ENCODE measurements around the gene DSN1.

DSN1 gene

GRCh38 chr20:36795691-36796090, 22.1 kb upstream of the DSN1 start:
- no peak for DNase-seq (ENCODE audit: low spot score)

- DNase-seq (ENCODE audit: low spot score): no peak
Observed at GRCh38 chr20:36794116-36794474, 20.5 kb upstream of the DSN1 start.

- DNase-seq (ENCODE audit: low spot score): no peak
Observed at GRCh38 chr20:36793294-36794115, 19.9 kb upstream of the DSN1 start.

GRCh38 chr20:36792422-36792821, 18.9 kb upstream of the DSN1 start:
- peak; percentile 78 for DNase-seq (ENCODE audit: low spot score)

- no peak for DNase-seq (ENCODE audit: low spot score)
Observed at GRCh38 chr20:36791862-36792261, 18.3 kb upstream of the DSN1 start.

GRCh38 chr20:36786663-36787062, 13.1 kb upstream of the DSN1 start:
- no peak for DNase-seq (ENCODE audit: low spot score)

GRCh38 chr20:36786246-36786645, 12.7 kb upstream of the DSN1 start:
- no peak for DNase-seq (ENCODE audit: low spot score)

- no peak for DNase-seq (ENCODE audit: low spot score)
Observed at GRCh38 chr20:36785308-36785707, 11.7 kb upstream of the DSN1 start.

- DNase-seq (ENCODE audit: low spot score): no peak
Observed at GRCh38 chr20:36784900-36785299, 11.3 kb upstream of the DSN1 start.

GRCh38 chr20:36784116-36784515, 10.6 kb upstream of the DSN1 start:
- DNase-seq (ENCODE audit: low spot score): no peak

GRCh38 chr20:36779656-36780025, 6.1 kb upstream of the DSN1 start:
- DNase-seq (ENCODE audit: low spot score): no peak

GRCh38 chr20:36778831-36779655, 5.5 kb upstream of the DSN1 start:
- DNase-seq (ENCODE audit: low spot score): no peak

- no peak for DNase-seq (ENCODE audit: low spot score)
Observed at GRCh38 chr20:36777576-36777975, 4.0 kb upstream of the DSN1 start.

GRCh38 chr20:36777167-36777566, 3.6 kb upstream of the DSN1 start:
- no peak for DNase-seq (ENCODE audit: low spot score)

- no peak for DNase-seq (ENCODE audit: low spot score)
Observed at GRCh38 chr20:36775826-36776225, 2.3 kb upstream of the DSN1 start.

GRCh38 chr20:36775196-36775595, 1.6 kb upstream of the DSN1 start:
- peak; percentile 38 for DNase-seq (ENCODE audit: low spot score)

- DNase-seq (ENCODE audit: low spot score): no peak
Observed at GRCh38 chr20:36773107-36773596, 411 bp downstream of the DSN1 start.

- DNase-seq (ENCODE audit: low spot score): no peak
Observed at GRCh38 chr20:36770680-36771079, 2.9 kb downstream of the DSN1 start.

GRCh38 chr20:36768768-36769430, 4.7 kb downstream of the DSN1 start:
- no peak for DNase-seq (ENCODE audit: low spot score)

GRCh38 chr20:36761125-36761524, 12.4 kb downstream of the DSN1 start:
- no peak for DNase-seq (ENCODE audit: low spot score)

GRCh38 chr20:36760647-36761046, 12.9 kb downstream of the DSN1 start:
- DNase-seq (ENCODE audit: low spot score): no peak

GRCh38 chr20:36758276-36758675, 15.3 kb downstream of the DSN1 start:
- no peak for DNase-seq (ENCODE audit: low spot score)

- DNase-seq (ENCODE audit: low spot score): no peak
Observed at GRCh38 chr20:36756496-36756895, 17.1 kb downstream of the DSN1 start.
